Cardiac septum (tissue), 1 donor: ENCODE results near the gene LOXHD1. TPM values are rescaled to one million over a fixed set of nuclear protein-coding genes. Genes with fewer than 3 reads are reported as not detected.

Experiments used
- DNase-seq: peaks from one replicate; pipeline ENCODE4 v3.0.0-alpha.2; 2020; ENCODE audit warnings: low spot score
- intact Hi-C: fragments of 100-400 bp; cut with DNase I; formaldehyde crosslinking; loops from one replicate; pipeline ENCODE4 v1.14.0; 2022
- total RNA-seq: library from RNA; stranded (reverse); fragmentation: NEBNext Ultra II Directional; extraction: Animal tissue kit (Norgen Biotek cat#: 25700); gene quantifications from one replicate; pipeline ENCODE4 v1.2.1, GENCODE V29; 2021
- donor health status: DM: no; HTN: no; CAD: no.

Gene LOXHD1
- total RNA-seq, 1 donor from 2014 or later: 0.48 TPM

- no peak for DNase-seq
- intact Hi-C loops: no loop called here
Measured at GRCh38 chr18:46509530-46509929, 147.5 kb downstream of the LOXHD1 start.

- intact Hi-C loops: no loop called here
- no peak for DNase-seq
Measured at GRCh38 chr18:46506974-46507586, 149.9 kb downstream of the LOXHD1 start.

GRCh38 chr18:46502444-46502843 is 154.6 kb downstream of the LOXHD1 start:
- intact Hi-C loops: no loop called here
- DNase-seq: no peak

GRCh38 chr18:46497129-46497528 is 159.9 kb downstream of the LOXHD1 start:
- no peak for DNase-seq
- intact Hi-C loops: no loop called here

- intact Hi-C loops: loop anchor here (5.0 to 10.0 kb wide), 2 partner anchors 71 to 154 kb away; a partner anchor contains a TSS
- no peak for DNase-seq
Measured at GRCh38 chr18:46488471-46489213, 168.4 kb downstream of the LOXHD1 start.

GRCh38 chr18:46485675-46486194 is 171.3 kb downstream of the LOXHD1 start:
- intact Hi-C loops: loop anchor here (5.0 to 10.0 kb wide), 2 partner anchors 68 to 151 kb away; a partner anchor contains a TSS
- DNase-seq: no peak

GRCh38 chr18:46484971-46485370 is 172.0 kb downstream of the LOXHD1 start:
- intact Hi-C loops: loop anchor here (5.0 to 10.0 kb wide), 3 partner anchors 68 to 203 kb away; a partner anchor contains a TSS
- no peak for DNase-seq

- no peak for DNase-seq
- intact Hi-C loops: loop anchor here (5.0 to 10.0 kb wide), 2 partner anchors 148 to 201 kb away; a partner anchor contains a TSS
Measured at GRCh38 chr18:46482831-46483230, 174.2 kb downstream of the LOXHD1 start.

- intact Hi-C loops: loop anchor here (5.0 to 10.0 kb wide), 2 partner anchors 147 to 200 kb away; a partner anchor contains a TSS
- DNase-seq: no peak
Measured at GRCh38 chr18:46481847-46482245, 175.2 kb downstream of the LOXHD1 start.

- intact Hi-C loops: loop anchor here (5.0 to 10.0 kb wide), 2 partner anchors 146 to 199 kb away; a partner anchor contains a TSS
- no peak for DNase-seq
Measured at GRCh38 chr18:46481048-46481846, 175.8 kb downstream of the LOXHD1 start.

GRCh38 chr18:46480226-46480625 is 176.8 kb downstream of the LOXHD1 start:
- intact Hi-C loops: loop anchor here (5.0 to 10.0 kb wide), 2 partner anchors 145 to 198 kb away; a partner anchor contains a TSS
- no peak for DNase-seq

GRCh38 chr18:46478796-46479195 is 178.2 kb downstream of the LOXHD1 start:
- intact Hi-C loops: no loop called here

GRCh38 chr18:46477425-46478011 is 179.5 kb downstream of the LOXHD1 start:
- DNase-seq: no peak
- intact Hi-C loops: no loop called here

More at GRCh38 chr18:46478796-46479195, 178.2 kb downstream of the LOXHD1 start:
- no peak for DNase-seq

- intact Hi-C loops: no loop called here
- no peak for DNase-seq
Measured at GRCh38 chr18:46475390-46475752, 181.6 kb downstream of the LOXHD1 start.

GRCh38 chr18:46474487-46475389 is 182.3 kb downstream of the LOXHD1 start:
- DNase-seq: no peak
- intact Hi-C loops: no loop called here

- intact Hi-C loops: no loop called here
- peak; percentile 63 for DNase-seq
Measured at GRCh38 chr18:46471809-46472498, 185.1 kb downstream of the LOXHD1 start.

- intact Hi-C loops: no loop called here
- no peak for DNase-seq
Measured at GRCh38 chr18:46470714-46471113, 186.3 kb downstream of the LOXHD1 start.
